Activated B cell treated with CpG ODN at 0.5 μM for 24 hours (primary cell): ENCODE data around the gene GGCT. TPM values are rescaled to one million over a fixed set of nuclear protein-coding genes. Genes with fewer than 3 reads are reported as not detected.
"Not testable (repeated sequence)": the region's sequence is repeated elsewhere in the genome, so short reads cannot be mapped to it uniquely, and the experiment has no call there.

ENCODE experiments used
- ATAC-seq: fragments of 200-7000 bp; cut with Tn5 transposase; one replicate; pipeline ENCODE4 v1.10.0; 2021; ENCODE audit warnings: low read depth, mild to moderate bottlenecking, moderate library complexity
- CTCF ChIA-PET: fragments of 350-600 bp; sonication (Branson Sonifier 250); formaldehyde crosslinking; loops from one replicate; lab custom pipeline; 2021; ENCODE audit warnings: antibody characterized with exemption; lab: Charles Lee
- POLR2A ChIA-PET: fragments of 350-600 bp; sonication (Branson Sonifier 250); formaldehyde crosslinking; loops from one replicate; lab custom pipeline; 2021; ENCODE audit warnings: antibody characterized with exemption; lab: Charles Lee
- DNase-seq: peaks from one replicate; pipeline ENCODE4 v3.0.0; 2022
- H3K27ac Mint-ChIP-seq: one replicate; pipeline ENCODE4 v1.8.0; 2020; ENCODE audit warnings: mixed read lengths
- H3K27me3 Mint-ChIP-seq: one replicate; pipeline ENCODE4 v1.8.0; 2021; ENCODE audit warnings: mixed read lengths
- H3K36me3 Mint-ChIP-seq: one replicate; pipeline ENCODE4 v1.8.0; 2021; ENCODE audit warnings: low read depth, mixed read lengths
- H3K4me1 Mint-ChIP-seq: one replicate; pipeline ENCODE4 v1.8.0; 2021; ENCODE audit warnings: mixed read lengths
- H3K4me3 Mint-ChIP-seq: one replicate; pipeline ENCODE4 v1.8.0; 2020; ENCODE audit warnings: mild to moderate bottlenecking, mixed read lengths
- H3K9me3 Mint-ChIP-seq: one replicate; pipeline ENCODE4 v1.8.0; 2020; ENCODE audit warnings: mixed read lengths
- intact Hi-C: fragments of 100-400 bp; cut with micrococcal nuclease; formaldehyde crosslinking; loops from one replicate; pipeline ENCODE4 v1.15.1; 2024
- total RNA-seq: library from RNA; stranded (reverse); gene quantifications from 2 replicates; pipeline ENCODE4 v1.2.3, GENCODE V29; 2022
- TF ChIP-seq, protein P1 (sequence below): fragments of 200-600 bp; IDR thresholded peaks from one replicate; pipeline ENCODE4 v1.8.0; 2022; ENCODE audit warnings: antibody characterized with exemption, mild to moderate bottlenecking

GGCT gene
- total RNA-seq, 1 donor from 2014 or later, result 24.4 TPM

DNA sequence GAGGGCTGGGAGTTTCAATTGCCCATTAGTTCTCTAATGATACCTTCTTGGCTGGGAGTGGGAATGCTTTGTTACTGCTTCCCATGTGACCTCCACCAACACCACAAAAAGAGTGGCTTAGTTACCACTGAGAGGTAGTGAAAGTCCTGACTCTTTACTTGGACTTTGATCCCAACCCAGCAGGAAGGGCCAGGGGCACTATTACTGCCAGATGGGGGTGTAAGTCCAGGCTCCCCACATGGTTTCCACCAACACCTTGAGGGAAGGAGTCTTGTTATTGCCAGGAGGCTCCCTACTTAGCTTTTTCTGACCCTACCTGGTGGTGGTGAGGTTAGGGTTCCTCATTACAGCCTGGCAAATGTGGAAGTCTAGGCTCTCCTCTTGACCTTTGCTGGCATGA, 11.4 kb downstream of the GGCT start:
- peaks cover 7% of the 10 kb centered on the region for H3K9me3 Mint-ChIP-seq
- DNase-seq, result no peak
- intact Hi-C loops, result no loop called here
- ATAC-seq, result no peak
- no peaks in the 10 kb centered on the region for H3K27me3 Mint-ChIP-seq
- H3K4me1 Mint-ChIP-seq, result no peaks in the 10 kb centered on the region
- no peak overlapping the region for H3K4me3 Mint-ChIP-seq
- ChIA-PET CTCF (no interaction called here), POLR2A (interaction anchor here (2.8 kb wide), 1 partner anchor 14 kb away, joined by 7 read pairs; the partner anchor contains the start of gene NOD1)
- H3K27ac Mint-ChIP-seq, result no peak overlapping the region
- TF ChIP-seq, protein P1, sequence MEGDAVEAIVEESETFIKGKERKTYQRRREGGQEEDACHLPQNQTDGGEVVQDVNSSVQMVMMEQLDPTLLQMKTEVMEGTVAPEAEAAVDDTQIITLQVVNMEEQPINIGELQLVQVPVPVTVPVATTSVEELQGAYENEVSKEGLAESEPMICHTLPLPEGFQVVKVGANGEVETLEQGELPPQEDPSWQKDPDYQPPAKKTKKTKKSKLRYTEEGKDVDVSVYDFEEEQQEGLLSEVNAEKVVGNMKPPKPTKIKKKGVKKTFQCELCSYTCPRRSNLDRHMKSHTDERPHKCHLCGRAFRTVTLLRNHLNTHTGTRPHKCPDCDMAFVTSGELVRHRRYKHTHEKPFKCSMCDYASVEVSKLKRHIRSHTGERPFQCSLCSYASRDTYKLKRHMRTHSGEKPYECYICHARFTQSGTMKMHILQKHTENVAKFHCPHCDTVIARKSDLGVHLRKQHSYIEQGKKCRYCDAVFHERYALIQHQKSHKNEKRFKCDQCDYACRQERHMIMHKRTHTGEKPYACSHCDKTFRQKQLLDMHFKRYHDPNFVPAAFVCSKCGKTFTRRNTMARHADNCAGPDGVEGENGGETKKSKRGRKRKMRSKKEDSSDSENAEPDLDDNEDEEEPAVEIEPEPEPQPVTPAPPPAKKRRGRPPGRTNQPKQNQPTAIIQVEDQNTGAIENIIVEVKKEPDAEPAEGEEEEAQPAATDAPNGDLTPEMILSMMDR, result no peak
- H3K36me3 Mint-ChIP-seq, result peaks cover 19% of the 10 kb centered on the region

DNA sequence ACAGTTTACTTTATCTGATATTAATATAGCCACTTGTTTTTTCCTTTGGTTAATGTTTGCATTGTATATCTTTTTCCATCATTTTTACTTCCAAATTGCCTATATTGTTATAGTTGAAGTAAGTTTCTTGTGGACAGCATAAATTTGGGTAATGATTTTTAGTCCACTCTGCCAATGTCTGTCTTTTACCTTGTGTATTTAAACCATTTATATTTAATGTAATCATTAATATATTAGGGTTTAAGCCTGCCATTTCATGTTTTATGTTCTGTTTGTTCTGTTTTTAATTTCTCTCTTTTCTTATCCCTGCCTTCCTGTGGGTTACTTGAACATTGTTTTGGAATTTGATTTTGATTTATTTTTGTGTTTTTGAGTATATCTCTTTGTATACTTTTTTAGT, 13.2 kb downstream of the GGCT start:
- Mint-ChIP-seq H3K36me3 (peaks cover 11% of the 10 kb centered on the region), H3K27ac (no peak overlapping the region), H3K4me3 (no peak overlapping the region), H3K9me3 (peaks cover 7% of the 10 kb centered on the region), H3K4me1 (no peaks in the 10 kb centered on the region), H3K27me3 (no peaks in the 10 kb centered on the region)
- intact Hi-C loops, result no loop called here
- DNase-seq (no peak), ATAC-seq (no peak)
- TF ChIP-seq, protein P1, result no peak
- ChIA-PET CTCF (no interaction called here), POLR2A (no interaction called here)

DNA sequence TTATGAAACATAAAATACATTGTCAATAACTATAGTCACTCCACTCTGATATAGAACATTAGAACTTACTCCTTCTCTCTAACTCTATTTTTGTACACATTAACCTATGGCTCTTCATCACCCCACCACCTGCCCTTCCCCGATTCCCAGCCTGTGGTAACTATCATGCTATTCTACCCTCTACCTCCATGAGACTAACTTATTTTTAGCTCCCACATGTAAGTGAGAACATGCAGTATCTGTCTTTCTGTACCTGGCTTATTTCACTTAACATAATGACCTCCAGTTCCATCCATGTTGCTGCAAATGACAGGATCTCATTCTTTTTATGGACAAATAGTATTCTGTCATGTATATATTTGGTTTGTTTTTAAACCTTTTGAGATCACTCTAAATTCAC, 17.3 kb downstream of the GGCT start:
- ATAC-seq (no peak), DNase-seq (no peak)
- Mint-ChIP-seq H3K36me3 (peaks cover 2% of the 10 kb centered on the region), H3K4me1 (no peaks in the 10 kb centered on the region), H3K9me3 (peaks cover 5% of the 10 kb centered on the region), H3K27ac (no peak overlapping the region), H3K27me3 (no peaks in the 10 kb centered on the region), H3K4me3 (no peak overlapping the region)
- intact Hi-C loops, result no loop called here
- TF ChIP-seq, protein P1, result no peak
- CTCF ChIA-PET, result no interaction called here
- POLR2A ChIA-PET, result no interaction called here

DNA sequence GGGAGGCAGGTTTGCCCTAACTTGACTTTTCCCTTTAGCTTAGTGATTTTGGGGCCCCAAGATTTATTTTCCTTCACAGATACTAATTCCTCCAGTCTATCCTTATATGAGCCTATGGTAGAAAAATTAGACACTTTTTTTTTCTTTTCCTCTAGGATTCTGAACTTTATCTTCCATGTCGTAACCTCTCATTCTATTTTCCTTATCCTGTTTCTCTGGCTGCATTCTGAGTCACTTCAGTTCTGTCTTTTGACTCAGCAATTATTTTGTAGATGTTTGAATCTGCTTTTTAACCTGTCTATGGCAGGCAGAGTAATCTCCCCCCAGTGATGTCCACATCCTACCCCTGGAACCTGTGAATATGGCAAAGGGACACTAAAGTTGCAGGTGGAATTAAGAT, 19.0 kb downstream of the GGCT start:
- CTCF ChIA-PET, result no interaction called here
- no peaks in the 10 kb centered on the region for H3K36me3 Mint-ChIP-seq

DNA sequence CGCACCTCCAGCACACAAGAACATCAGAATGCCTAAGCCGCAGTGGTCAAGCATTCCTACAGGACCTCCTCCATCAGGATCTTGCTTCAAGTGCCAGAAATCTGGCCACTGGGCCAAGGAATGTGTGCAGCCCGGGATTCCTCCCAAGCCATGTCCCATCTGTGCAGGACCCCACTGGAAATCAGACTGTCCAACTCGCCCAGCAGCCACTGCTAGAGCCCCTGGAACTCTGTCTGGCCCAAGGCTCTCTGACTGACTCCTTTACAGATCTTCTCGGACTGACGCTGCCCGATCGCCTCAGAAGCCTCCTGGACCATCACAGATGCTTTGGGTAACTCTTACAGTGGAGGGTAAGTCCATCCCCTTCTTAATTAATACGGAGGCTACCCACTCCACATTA, 23.2 kb downstream of the GGCT start:
- ATAC-seq, result not testable (repeated sequence)
- H3K4me1 Mint-ChIP-seq, result peaks cover 26% of the 10 kb centered on the region

More for the DNA sequence above, 19.0 kb downstream of the GGCT start:
- POLR2A ChIA-PET, result no interaction called here
- Mint-ChIP-seq H3K27ac (no peak overlapping the region), H3K4me3 (no peak overlapping the region), H3K4me1 (no peaks in the 10 kb centered on the region), H3K9me3 (no peaks in the 10 kb centered on the region), H3K27me3 (no peaks in the 10 kb centered on the region)
- DNase-seq, result no peak
- TF ChIP-seq, protein P1, result no peak
- ATAC-seq, result no peak
- intact Hi-C loops, result no loop called here

More for the DNA sequence above, 23.2 kb downstream of the GGCT start:
- CTCF ChIA-PET, H3K9me3 Mint-ChIP-seq, POLR2A ChIA-PET, H3K36me3 Mint-ChIP-seq, intact Hi-C loops, H3K27ac Mint-ChIP-seq, H3K4me3 Mint-ChIP-seq, DNase-seq, H3K27me3 Mint-ChIP-seq: not testable (repeated sequence)
